HCT116 (cell line): ENCODE results near the gene MYO16. TPM values are rescaled to one million over a fixed set of nuclear protein-coding genes. Genes with fewer than 3 reads are reported as not detected.

Source experiments
- ATAC-seq: fragments of 200-7000 bp; cut with Tn5 transposase; 2 replicates; pipeline ENCODE4 v1.9.1; 2020; ENCODE audit warnings: mild to moderate bottlenecking, moderate library complexity
- BruUV-seq: library from RNA; stranded (reverse); fragments of 400-500 nt; replicated peaks from 2 replicates; lab custom pipeline; 2021; lab: Mats Ljungman, UMichigan
- CTCF ChIA-PET: fragments of 300-600 bp; sonication (Branson Sonifier 250); formaldehyde crosslinking; loops from one replicate; lab custom pipeline; 2021; ENCODE audit warnings: antibody characterized with exemption; lab: Charles Lee
- POLR2A ChIA-PET: fragments of 300-600, 350-600 bp; sonication (Branson Sonifier 250); formaldehyde crosslinking; loops from one replicate; lab custom pipeline; 2021; ENCODE audit warnings: antibody characterized with exemption; lab: Charles Lee
- RAD21 ChIA-PET, 2 experiments: fragments of 300-600 bp; sonication (Branson Sonifier 250); formaldehyde crosslinking; loops; one replicate each; lab custom pipeline; 2023; ENCODE audit warnings: low total read pairs in 2 of 2; ENCODE audit not compliant: uncharacterized antibody in 2 of 2, unreplicated experiment in 2 of 2, low non-redundant PET in 1 of 2; lab: Charles Lee
- DNase-seq: peaks from one replicate; pipeline ENCODE4 v3.0.0-alpha.2; 2010; ENCODE audit warnings: low read depth, low spot score
- H2AFZ ChIP-seq: fragments of 200-600 bp; shearing (Covaris generic), sonication (generic); 2 replicates; pipeline ENCODE4 v1.6.1; 2017; ENCODE audit warnings: low read depth, mixed run types, mixed read lengths, antibody characterized with exemption, low read length; ENCODE audit not compliant: poor library complexity, severe bottlenecking
- H3K27ac ChIP-seq: 2 replicates; pipeline ENCODE4 v1.5.1; 2012; ENCODE audit warnings: low read depth, low read length
- H3K27me3 ChIP-seq: fragments of 200-600 bp; sonication (generic); 2 replicates; pipeline ENCODE4 v1.6.1; 2016; ENCODE audit warnings: mixed run types, low read length, mixed read lengths; ENCODE audit not compliant: insufficient read depth
- H3K36me3 ChIP-seq, 2 experiments: fragments of 200-500 bp in 1 of 2; fragments of 200-600 bp in 1 of 2; sonication (Bioruptor generic) in 1 of 2; sonication (generic) in 1 of 2; 2 replicates each; pipeline versions ENCODE4 v1.5.1 to v1.6.1; 2014 to 2016; ENCODE audit warnings: low read length in 2 of 2, inconsistent platforms in 1 of 2, mixed read lengths in 1 of 2, mixed run types in 1 of 2; ENCODE audit not compliant: insufficient read depth in 2 of 2, control insufficient read depth in 1 of 2
- H3K4me1 ChIP-seq, 2 experiments: fragments of 200-600 bp in 1 of 2; sonication (generic) in 1 of 2; 2 replicates each; pipeline versions ENCODE4 v1.5.1 to v1.6.1; 2012 to 2017; ENCODE audit warnings: low read length in 2 of 2, inconsistent platforms in 1 of 2, mild to moderate bottlenecking in 1 of 2, mixed read lengths in 1 of 2, mixed run types in 1 of 2, moderate library complexity in 1 of 2; ENCODE audit not compliant: insufficient read depth in 2 of 2, control insufficient read depth in 1 of 2
- H3K4me2 ChIP-seq: fragments of 200-600 bp; sonication (generic); 2 replicates; pipeline ENCODE4 v1.6.1; 2017; ENCODE audit warnings: mixed run types, low read length, mixed read lengths
- H3K4me3 ChIP-seq, 2 experiments: fragments of 200-600 bp in 1 of 2; sonication (generic) in 1 of 2; replicated peaks in 1 of 2; 2 replicates each; pipeline ENCODE4 v1.5.1; 2011 to 2016; ENCODE audit warnings: low read length in 2 of 2, control low read depth in 1 of 2, low read depth in 1 of 2, mild to moderate bottlenecking in 1 of 2, mixed read lengths in 1 of 2, mixed run types in 1 of 2
- H3K79me2 ChIP-seq: fragments of 200-600 bp; sonication (generic); 2 replicates; pipeline ENCODE4 v1.6.1; 2017; ENCODE audit warnings: mild to moderate bottlenecking, mixed run types, low read length, moderate library complexity, mixed read lengths; ENCODE audit not compliant: insufficient read depth
- H3K9ac ChIP-seq: fragments of 200-600 bp; sonication (generic); 2 replicates; pipeline ENCODE4 v1.6.1; 2016; ENCODE audit warnings: low read length, mixed read lengths
- H3K9me2 ChIP-seq: fragments of 200-600 bp; sonication (generic), shearing (Covaris generic); 2 replicates; pipeline ENCODE4 v1.6.1; 2017; ENCODE audit warnings: mixed run types, mild to moderate bottlenecking, moderate library complexity; ENCODE audit not compliant: insufficient read depth
- H3K9me3 ChIP-seq, 2 experiments: fragments of 200-500 bp in 1 of 2; fragments of 200-600 bp in 1 of 2; sonication (Bioruptor generic) in 1 of 2; sonication (generic) in 1 of 2; 2 replicates each; pipeline ENCODE4 v1.6.1; 2014 to 2017; ENCODE audit warnings: low read length in 2 of 2, mixed read lengths in 2 of 2, inconsistent platforms in 1 of 2, low read depth in 1 of 2, mild to moderate bottlenecking in 1 of 2, mixed run types in 1 of 2, moderate library complexity in 1 of 2; ENCODE audit not compliant: control insufficient read depth in 1 of 2, insufficient read depth in 1 of 2
- H4K20me1 ChIP-seq: fragments of 200-600 bp; sonication (generic), shearing (Covaris generic); 2 replicates; pipeline ENCODE4 v1.6.1; 2017; ENCODE audit warnings: mixed run types, mild to moderate bottlenecking, moderate library complexity; ENCODE audit not compliant: insufficient read depth
- ELF1 ChIP-seq: IDR thresholded peaks from 2 replicates; pipeline ENCODE4 v1.6.1; 2012; ENCODE audit warnings: low read depth, borderline replicate concordance
- EZH2 ChIP-seq: fragments of 200-600 bp; sonication (generic); IDR thresholded peaks from 2 replicates; pipeline ENCODE4 v1.6.1; 2017; ENCODE audit warnings: antibody characterized with exemption, mixed run types
- EZH2phosphoT487 ChIP-seq: fragments of 200-600 bp; IDR thresholded peaks from 2 replicates; pipeline ENCODE4 v1.6.1; 2018; ENCODE audit warnings: antibody characterized with exemption, borderline replicate concordance
- POLR2A ChIP-seq: IDR thresholded peaks from 2 replicates; pipeline ENCODE4 v1.7.0; 2011; ENCODE audit warnings: borderline replicate concordance; ENCODE audit not compliant: insufficient read depth, insufficient read length; ENCODE audit errors: extremely low read depth
- POLR2AphosphoS5 ChIP-seq: IDR thresholded peaks from 2 replicates; pipeline ENCODE4 v1.6.1; 2011; ENCODE audit warnings: mild to moderate bottlenecking, low read depth, low read length, moderate library complexity
- SIN3A ChIP-seq: IDR thresholded peaks from 2 replicates; pipeline ENCODE4 v1.6.1; 2012; ENCODE audit warnings: low read depth
- SP1 ChIP-seq: IDR thresholded peaks from 2 replicates; pipeline ENCODE4 v1.6.1; 2012; ENCODE audit warnings: low read depth
- SRF ChIP-seq: IDR thresholded peaks from 2 replicates; pipeline ENCODE4 v1.6.1; 2012; ENCODE audit warnings: low read depth
- TCF7L2 ChIP-seq: IDR thresholded peaks from 2 replicates; pipeline ENCODE4 v1.7.0; 2011; ENCODE audit warnings: borderline replicate concordance, inconsistent platforms; ENCODE audit not compliant: insufficient read depth, insufficient read length; ENCODE audit errors: extremely low read depth
- intact Hi-C: fragments of 100-400 bp; cut with micrococcal nuclease; formaldehyde crosslinking; loops from 2 replicates; pipeline ENCODE4 v1.10.0; 2022
- total RNA-seq: library from RNA; stranded (reverse); gene quantifications from one replicate; pipeline ENCODE4 v1.2.1, GENCODE V29; 2021; ENCODE audit not compliant: unreplicated experiment
- TF ChIP-seq, protein P1 (sequence below): IDR thresholded peaks from 2 replicates; pipeline ENCODE4 v1.6.1; 2011; ENCODE audit warnings: mild to moderate bottlenecking, low read length, moderate library complexity; ENCODE audit not compliant: insufficient replicate concordance; ENCODE audit errors: extremely low read depth
- TF ChIP-seq, protein P2 (sequence below), 3 experiments: fragments of 200-600 bp in 1 of 3; sonication (generic) in 1 of 3; IDR thresholded peaks in 2 of 3; conservative IDR thresholded peaks in 1 of 3; 2 replicates each; pipeline ENCODE4 v1.5.1; 2012 to 2017; ENCODE audit warnings: low read depth in 2 of 3, low read length in 2 of 3, antibody characterized with exemption in 1 of 3, borderline replicate concordance in 1 of 3, control low read depth in 1 of 3, mild to moderate bottlenecking in 1 of 3, mixed read lengths in 1 of 3, mixed run types in 1 of 3, moderate library complexity in 1 of 3; ENCODE audit not compliant: insufficient read depth in 1 of 3
- TF ChIP-seq, protein P3 (sequence below): IDR thresholded peaks from 2 replicates; pipeline ENCODE4 v1.6.1; 2012; ENCODE audit warnings: low read depth

The MYO16 gene
- total RNA-seq, 1 experiment from 2014 or later = 0.07 TPM

DNA sequence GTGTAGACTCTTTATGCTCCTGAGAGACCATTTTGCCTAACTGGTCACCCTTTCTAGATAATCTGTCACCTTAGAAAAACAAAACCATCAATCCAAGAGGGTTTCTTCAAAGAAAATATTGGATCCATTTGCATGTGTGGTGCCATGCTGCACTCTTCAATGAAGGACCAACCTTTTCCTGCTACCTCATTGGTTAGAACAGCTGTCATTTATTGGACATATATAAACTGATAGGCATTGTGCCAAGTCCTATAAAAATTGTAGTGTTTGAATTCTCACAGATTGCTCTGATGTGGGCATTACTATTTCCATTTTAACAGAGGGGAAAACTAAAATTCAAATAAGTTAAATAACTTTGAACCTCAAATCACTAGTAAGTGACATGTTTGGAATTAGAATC lies 333.2 kb downstream of the MYO16 start:
- CTCF ChIA-PET = interaction anchor here (0.6 kb wide), 1 partner anchor 1147 kb away, joined by 3 read pairs; no protein-coding TSS in a partner anchor

DNA sequence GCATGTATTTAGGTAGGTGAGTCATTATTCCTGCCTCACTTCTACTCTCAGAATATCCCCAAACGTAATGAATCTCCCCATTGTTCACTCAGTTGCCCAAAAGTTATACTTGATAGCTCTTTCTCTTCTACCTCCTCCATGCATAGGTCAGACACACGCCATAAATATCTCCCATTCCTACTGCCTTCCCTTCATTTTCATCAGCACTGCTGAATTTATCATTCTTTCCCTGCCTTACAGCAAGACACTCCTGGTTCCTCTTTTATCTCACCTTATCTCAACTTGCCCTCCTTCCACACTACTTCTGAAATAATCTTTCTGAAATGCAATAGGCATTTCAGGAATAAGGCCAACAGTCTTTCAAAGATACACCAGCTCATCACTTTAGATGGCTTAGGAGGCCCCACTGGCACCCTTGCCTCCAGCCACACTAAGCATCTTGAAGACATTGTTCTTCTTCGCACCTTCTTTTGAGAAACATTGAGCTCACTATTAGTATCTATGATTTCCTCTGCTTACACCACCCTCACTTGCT lies 333.9 kb downstream of the MYO16 start:
- Histone ChIP-seq H3K4me1 (peaks cover under 1 to 4% of the 10 kb centered on the region in 2 experiments; a peak in 3 of 4 replicates), H3K9me3 (no peaks in the 10 kb centered on the region), H3K27ac (no peak overlapping the region), H3K27me3 (no peaks in the 10 kb centered on the region), H3K4me3 (no peak overlapping the region), H3K9me2 (no peaks in the 10 kb centered on the region), H3K36me3 (no peaks in the 10 kb centered on the region), H3K4me2 (no peak overlapping the region), H3K79me2 (no peaks in the 10 kb centered on the region), H4K20me1 (no peaks in the 10 kb centered on the region), H3K9ac (no peak overlapping the region), H2AFZ (no peak overlapping the region)
- ChIA-PET POLR2A (no interaction called here), CTCF (interaction anchor here (0.6 kb wide), 1 partner anchor 1147 kb away, joined by 3 read pairs; no protein-coding TSS in a partner anchor), RAD21 (no interaction called here)
- DNase-seq (no peak), ATAC-seq (no peak)
- no TSS peak for BruUV-seq
- intact Hi-C loops = loop anchor here (5.0 to 10.0 kb wide), 2 partner anchors 184 to 311 kb away; no protein-coding TSS in a partner anchor
- no peak for TF ChIP-seq ELF1
- no peak for TF ChIP-seq SRF
- TF ChIP-seq, protein P1, sequence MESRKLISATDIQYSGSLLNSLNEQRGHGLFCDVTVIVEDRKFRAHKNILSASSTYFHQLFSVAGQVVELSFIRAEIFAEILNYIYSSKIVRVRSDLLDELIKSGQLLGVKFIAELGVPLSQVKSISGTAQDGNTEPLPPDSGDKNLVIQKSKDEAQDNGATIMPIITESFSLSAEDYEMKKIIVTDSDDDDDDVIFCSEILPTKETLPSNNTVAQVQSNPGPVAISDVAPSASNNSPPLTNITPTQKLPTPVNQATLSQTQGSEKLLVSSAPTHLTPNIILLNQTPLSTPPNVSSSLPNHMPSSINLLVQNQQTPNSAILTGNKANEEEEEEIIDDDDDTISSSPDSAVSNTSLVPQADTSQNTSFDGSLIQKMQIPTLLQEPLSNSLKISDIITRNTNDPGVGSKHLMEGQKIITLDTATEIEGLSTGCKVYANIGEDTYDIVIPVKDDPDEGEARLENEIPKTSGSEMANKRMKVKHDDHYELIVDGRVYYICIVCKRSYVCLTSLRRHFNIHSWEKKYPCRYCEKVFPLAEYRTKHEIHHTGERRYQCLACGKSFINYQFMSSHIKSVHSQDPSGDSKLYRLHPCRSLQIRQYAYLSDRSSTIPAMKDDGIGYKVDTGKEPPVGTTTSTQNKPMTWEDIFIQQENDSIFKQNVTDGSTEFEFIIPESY = no peak
- TF ChIP-seq SIN3A = no peak
- TF ChIP-seq SP1 = no peak
- TF ChIP-seq EZH2phosphoT487 = no peak
- TF ChIP-seq POLR2A = no peak
- no peak for TF ChIP-seq POLR2AphosphoS5
- TF ChIP-seq, protein P2, sequence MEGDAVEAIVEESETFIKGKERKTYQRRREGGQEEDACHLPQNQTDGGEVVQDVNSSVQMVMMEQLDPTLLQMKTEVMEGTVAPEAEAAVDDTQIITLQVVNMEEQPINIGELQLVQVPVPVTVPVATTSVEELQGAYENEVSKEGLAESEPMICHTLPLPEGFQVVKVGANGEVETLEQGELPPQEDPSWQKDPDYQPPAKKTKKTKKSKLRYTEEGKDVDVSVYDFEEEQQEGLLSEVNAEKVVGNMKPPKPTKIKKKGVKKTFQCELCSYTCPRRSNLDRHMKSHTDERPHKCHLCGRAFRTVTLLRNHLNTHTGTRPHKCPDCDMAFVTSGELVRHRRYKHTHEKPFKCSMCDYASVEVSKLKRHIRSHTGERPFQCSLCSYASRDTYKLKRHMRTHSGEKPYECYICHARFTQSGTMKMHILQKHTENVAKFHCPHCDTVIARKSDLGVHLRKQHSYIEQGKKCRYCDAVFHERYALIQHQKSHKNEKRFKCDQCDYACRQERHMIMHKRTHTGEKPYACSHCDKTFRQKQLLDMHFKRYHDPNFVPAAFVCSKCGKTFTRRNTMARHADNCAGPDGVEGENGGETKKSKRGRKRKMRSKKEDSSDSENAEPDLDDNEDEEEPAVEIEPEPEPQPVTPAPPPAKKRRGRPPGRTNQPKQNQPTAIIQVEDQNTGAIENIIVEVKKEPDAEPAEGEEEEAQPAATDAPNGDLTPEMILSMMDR (IDR thresholded peaks at IDR 0.05 in 2 of 3, conservative IDR thresholded peaks at IDR 0.05 in 1 of 3; ENCODE audit: borderline replicate concordance in 1 of 3, insufficient read depth in 1 of 3, low read depth in 2 of 3, low read length in 2 of 3) = no peak
- TF ChIP-seq, protein P3, sequence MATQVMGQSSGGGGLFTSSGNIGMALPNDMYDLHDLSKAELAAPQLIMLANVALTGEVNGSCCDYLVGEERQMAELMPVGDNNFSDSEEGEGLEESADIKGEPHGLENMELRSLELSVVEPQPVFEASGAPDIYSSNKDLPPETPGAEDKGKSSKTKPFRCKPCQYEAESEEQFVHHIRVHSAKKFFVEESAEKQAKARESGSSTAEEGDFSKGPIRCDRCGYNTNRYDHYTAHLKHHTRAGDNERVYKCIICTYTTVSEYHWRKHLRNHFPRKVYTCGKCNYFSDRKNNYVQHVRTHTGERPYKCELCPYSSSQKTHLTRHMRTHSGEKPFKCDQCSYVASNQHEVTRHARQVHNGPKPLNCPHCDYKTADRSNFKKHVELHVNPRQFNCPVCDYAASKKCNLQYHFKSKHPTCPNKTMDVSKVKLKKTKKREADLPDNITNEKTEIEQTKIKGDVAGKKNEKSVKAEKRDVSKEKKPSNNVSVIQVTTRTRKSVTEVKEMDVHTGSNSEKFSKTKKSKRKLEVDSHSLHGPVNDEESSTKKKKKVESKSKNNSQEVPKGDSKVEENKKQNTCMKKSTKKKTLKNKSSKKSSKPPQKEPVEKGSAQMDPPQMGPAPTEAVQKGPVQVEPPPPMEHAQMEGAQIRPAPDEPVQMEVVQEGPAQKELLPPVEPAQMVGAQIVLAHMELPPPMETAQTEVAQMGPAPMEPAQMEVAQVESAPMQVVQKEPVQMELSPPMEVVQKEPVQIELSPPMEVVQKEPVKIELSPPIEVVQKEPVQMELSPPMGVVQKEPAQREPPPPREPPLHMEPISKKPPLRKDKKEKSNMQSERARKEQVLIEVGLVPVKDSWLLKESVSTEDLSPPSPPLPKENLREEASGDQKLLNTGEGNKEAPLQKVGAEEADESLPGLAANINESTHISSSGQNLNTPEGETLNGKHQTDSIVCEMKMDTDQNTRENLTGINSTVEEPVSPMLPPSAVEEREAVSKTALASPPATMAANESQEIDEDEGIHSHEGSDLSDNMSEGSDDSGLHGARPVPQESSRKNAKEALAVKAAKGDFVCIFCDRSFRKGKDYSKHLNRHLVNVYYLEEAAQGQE = no peak
- TF ChIP-seq EZH2 = no peak

More for the DNA sequence above, 333.2 kb downstream of the MYO16 start:
- no peak for TF ChIP-seq TCF7L2
- TF ChIP-seq, all 23 proteins: peak for 0
- POLR2A ChIA-PET = no interaction called here
- H4K20me1 ChIP-seq = no peaks in the 10 kb centered on the region
- H3K4me1 ChIP-seq = peaks cover 3 to 9% of the 10 kb centered on the region in 2 experiments; a peak in 3 of 4 replicates
- no peak for DNase-seq
- BruUV-seq = no TSS peak
- RAD21 ChIA-PET = no interaction called here
- H3K9me2 ChIP-seq = no peaks in the 10 kb centered on the region
- H3K79me2 ChIP-seq = no peaks in the 10 kb centered on the region
- H3K36me3 ChIP-seq = no peaks in the 10 kb centered on the region
- no peak overlapping the region for H3K4me2 ChIP-seq
- intact Hi-C loops = loop anchor here (5.0 to 10.0 kb wide), 2 partner anchors 185 to 312 kb away; no protein-coding TSS in a partner anchor
- no peak overlapping the region for H2AFZ ChIP-seq
- H3K4me3 ChIP-seq = no peak overlapping the region
- no peaks in the 10 kb centered on the region for H3K27me3 ChIP-seq
- H3K9ac ChIP-seq = no peak overlapping the region
- H3K27ac ChIP-seq = no peak overlapping the region
- no peaks in the 10 kb centered on the region for H3K9me3 ChIP-seq
- ATAC-seq = no peak
